Measurements from ENCODE around the gene GRIK4. TPM values are rescaled to one million over a fixed set of nuclear protein-coding genes. Genes with fewer than 3 reads are reported as not detected.
"Not testable (repeated sequence)": the region's sequence is repeated elsewhere in the genome, so short reads cannot be mapped to it uniquely, and the experiment has no call there.

The GRIK4 gene
- total and polyA plus RNA-seq, 2 donors (not counting 1 experiment from before 2014, with no cell fraction given) = 0.12 to 0.27 TPM

- Histone ChIP-seq H3K4me1 (ENCODE audit: control insufficient read depth in 2 of 2, insufficient read depth in 2 of 2, low read length in 2 of 2) (peaks cover 4 to 5% of the 10 kb centered on the region in 2 donors), H3K27ac (ENCODE audit: low read length in 2 of 2) (no peak overlapping the region), H3K4me3 (ENCODE audit: control extremely low read depth in 1 of 5, extremely low read depth in 1 of 5, insufficient read depth in 1 of 5, low read depth in 2 of 5, low read length in 4 of 5) (no peak overlapping the region), H3K4me2 (replicated peaks; ENCODE audit: low read depth, low read length, poor library complexity, severe bottlenecking) (no peak overlapping the region), H3K27me3 (replicated peaks in 1 of 4; ENCODE audit: control extremely low read depth in 1 of 4, control insufficient read depth in 3 of 4, insufficient read depth in 4 of 4, low read length in 3 of 4) (peaks cover 0 to 5% (median 2%) of the 10 kb centered on the region in 4 experiments), H3K36me3 (replicated peaks in 1 of 2; ENCODE audit: control extremely low read depth in 1 of 2, control insufficient read depth in 1 of 2, extremely low read depth in 1 of 2, insufficient read depth in 2 of 2, low read length in 1 of 2) (no peaks in the 10 kb centered on the region), H3K9me3 (ENCODE audit: control extremely low read depth in 1 of 3, control insufficient read depth in 2 of 3, insufficient read depth in 1 of 3, low read length in 2 of 3) (no peaks in the 10 kb centered on the region), H3K79me2 (ENCODE audit: control insufficient read depth, insufficient read depth, low read length) (no peaks in the 10 kb centered on the region), H2AFZ (ENCODE audit: insufficient read depth, low read depth, low read length, poor library complexity, severe bottlenecking) (no peak overlapping the region), H4K20me1 (ENCODE audit: control insufficient read depth, insufficient read depth, low read length, poor library complexity, severe bottlenecking) (no peaks in the 10 kb centered on the region), H3K9ac (ENCODE audit: low read length) (no peak overlapping the region)
- POLR2A ChIA-PET = no interaction called here
- WGBS (ENCODE audit: insufficient coverage) = 100% methylated on average over 1 of the region's 1 CpG
- no peak overlapping the region for H3K27ac Mint-ChIP-seq
- no peak overlapping the region for H3K4me3 Mint-ChIP-seq
- peaks cover 6% of the 10 kb centered on the region for H3K4me1 Mint-ChIP-seq
- CTCF ChIA-PET = no interaction called here
- H3K27me3 Mint-ChIP-seq = peaks cover 5% of the 10 kb centered on the region
- no peak for DNase-seq
- intact Hi-C loops (cut with micrococcal nuclease) = no loop called here
- no peak for TF ChIP-seq EZH2 (IDR thresholded peaks at IDR 0.05; ENCODE audit: borderline replicate concordance, insufficient read depth, low read depth, low read length, poor library complexity, severe bottlenecking)
- TF ChIP-seq, protein P1, sequence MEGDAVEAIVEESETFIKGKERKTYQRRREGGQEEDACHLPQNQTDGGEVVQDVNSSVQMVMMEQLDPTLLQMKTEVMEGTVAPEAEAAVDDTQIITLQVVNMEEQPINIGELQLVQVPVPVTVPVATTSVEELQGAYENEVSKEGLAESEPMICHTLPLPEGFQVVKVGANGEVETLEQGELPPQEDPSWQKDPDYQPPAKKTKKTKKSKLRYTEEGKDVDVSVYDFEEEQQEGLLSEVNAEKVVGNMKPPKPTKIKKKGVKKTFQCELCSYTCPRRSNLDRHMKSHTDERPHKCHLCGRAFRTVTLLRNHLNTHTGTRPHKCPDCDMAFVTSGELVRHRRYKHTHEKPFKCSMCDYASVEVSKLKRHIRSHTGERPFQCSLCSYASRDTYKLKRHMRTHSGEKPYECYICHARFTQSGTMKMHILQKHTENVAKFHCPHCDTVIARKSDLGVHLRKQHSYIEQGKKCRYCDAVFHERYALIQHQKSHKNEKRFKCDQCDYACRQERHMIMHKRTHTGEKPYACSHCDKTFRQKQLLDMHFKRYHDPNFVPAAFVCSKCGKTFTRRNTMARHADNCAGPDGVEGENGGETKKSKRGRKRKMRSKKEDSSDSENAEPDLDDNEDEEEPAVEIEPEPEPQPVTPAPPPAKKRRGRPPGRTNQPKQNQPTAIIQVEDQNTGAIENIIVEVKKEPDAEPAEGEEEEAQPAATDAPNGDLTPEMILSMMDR (IDR thresholded peaks at IDR 0.05) = no peak
- no peaks in the 10 kb centered on the region for H3K9me3 Mint-ChIP-seq (ENCODE audit: insufficient read depth)
- ATAC-seq (ENCODE audit: low read depth) = no peak
Measured at GRCh38 chr11:121018746-121019145, 507.2 kb downstream of the GRIK4 start.

DNA sequence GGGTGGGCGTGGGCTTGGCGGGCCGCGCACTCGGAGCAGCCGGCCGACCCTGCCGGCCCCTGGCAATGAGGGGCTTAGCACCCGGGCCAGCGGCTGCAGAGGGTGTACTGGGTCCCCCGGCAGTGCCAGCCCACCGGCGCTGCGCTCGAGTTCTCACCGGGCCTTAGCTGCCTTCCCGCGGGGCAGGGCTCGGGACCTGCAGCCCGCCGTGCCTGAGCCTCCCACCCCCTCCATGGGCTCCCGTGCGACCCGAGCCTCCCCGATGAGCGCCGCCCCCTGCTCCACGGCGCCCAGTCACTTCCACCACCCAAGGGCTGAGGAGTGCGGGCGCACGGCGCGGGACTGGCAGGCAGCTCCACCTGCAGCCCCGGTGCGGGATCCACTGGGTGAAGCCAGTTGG is 510.2 kb downstream of the GRIK4 start:
- H3K4me2 ChIP-seq (replicated peaks; ENCODE audit: low read depth, low read length, poor library complexity, severe bottlenecking); H2AFZ ChIP-seq (ENCODE audit: insufficient read depth, low read depth, low read length, poor library complexity, severe bottlenecking); H3K27ac ChIP-seq (ENCODE audit: low read length in 2 of 2); H3K4me3 Mint-ChIP-seq; DNase-seq; H3K36me3 ChIP-seq (replicated peaks in 1 of 2; ENCODE audit: control extremely low read depth in 1 of 2, control insufficient read depth in 1 of 2, extremely low read depth in 1 of 2, insufficient read depth in 2 of 2, low read length in 1 of 2); H3K27me3 ChIP-seq (replicated peaks in 1 of 4; ENCODE audit: control extremely low read depth in 1 of 4, control insufficient read depth in 3 of 4, insufficient read depth in 4 of 4, low read length in 3 of 4); H3K9ac ChIP-seq (ENCODE audit: low read length); intact Hi-C loops (cut with micrococcal nuclease); H3K4me3 ChIP-seq (ENCODE audit: control extremely low read depth in 1 of 5, extremely low read depth in 1 of 5, insufficient read depth in 1 of 5, low read depth in 2 of 5, low read length in 4 of 5); POLR2A ChIA-PET; H3K9me3 Mint-ChIP-seq (ENCODE audit: insufficient read depth); ATAC-seq (ENCODE audit: low read depth); H3K27ac Mint-ChIP-seq; CTCF ChIA-PET; H3K27me3 Mint-ChIP-seq; H3K9me3 ChIP-seq (ENCODE audit: control extremely low read depth in 1 of 3, control insufficient read depth in 2 of 3, insufficient read depth in 1 of 3, low read length in 2 of 3): not testable (repeated sequence)
- H4K20me1 ChIP-seq (ENCODE audit: control insufficient read depth, insufficient read depth, low read length, poor library complexity, severe bottlenecking) = peaks cover 14% of the 10 kb centered on the region
- WGBS (ENCODE audit: insufficient coverage) = 97% methylated on average over 27 of the region's 36 CpGs
- H3K4me1 ChIP-seq (ENCODE audit: control insufficient read depth in 2 of 2, insufficient read depth in 2 of 2, low read length in 2 of 2) = peaks cover 17% of the 10 kb centered on the region in 2 donors
- peaks cover 14% of the 10 kb centered on the region for H3K79me2 ChIP-seq (ENCODE audit: control insufficient read depth, insufficient read depth, low read length)
- peaks cover 24% of the 10 kb centered on the region for H3K4me1 Mint-ChIP-seq
